NCI-H2196 (cell line): ENCODE data around the gene MAGI1.

Experiments
- DNase-seq: peaks from one replicate; lab custom pipeline; 2025; ENCODE audit not compliant: unreplicated experiment; lab: John Stamatoyannopoulos, UW

MAGI1 gene

DNA sequence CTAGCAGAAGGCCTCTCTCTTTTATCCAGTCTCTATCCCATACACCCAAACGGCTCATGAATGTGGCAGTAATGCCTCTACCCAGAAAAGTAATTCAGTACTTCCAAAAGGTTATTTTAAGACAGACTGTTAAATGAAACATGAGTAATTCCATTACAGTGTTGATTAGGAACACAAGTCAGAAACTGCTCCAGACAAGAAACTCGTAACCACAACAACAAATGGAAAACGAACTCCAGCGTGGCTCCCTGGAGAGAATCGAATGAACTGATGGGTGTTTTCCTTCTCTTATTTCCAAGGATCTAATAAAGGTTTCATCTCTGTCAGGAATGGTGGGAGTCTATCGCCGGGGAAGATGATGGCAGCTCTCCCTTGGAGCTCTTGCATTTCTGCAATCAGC, 228.4 kb downstream of the MAGI1 start:
- DNase-seq = no peak

DNA sequence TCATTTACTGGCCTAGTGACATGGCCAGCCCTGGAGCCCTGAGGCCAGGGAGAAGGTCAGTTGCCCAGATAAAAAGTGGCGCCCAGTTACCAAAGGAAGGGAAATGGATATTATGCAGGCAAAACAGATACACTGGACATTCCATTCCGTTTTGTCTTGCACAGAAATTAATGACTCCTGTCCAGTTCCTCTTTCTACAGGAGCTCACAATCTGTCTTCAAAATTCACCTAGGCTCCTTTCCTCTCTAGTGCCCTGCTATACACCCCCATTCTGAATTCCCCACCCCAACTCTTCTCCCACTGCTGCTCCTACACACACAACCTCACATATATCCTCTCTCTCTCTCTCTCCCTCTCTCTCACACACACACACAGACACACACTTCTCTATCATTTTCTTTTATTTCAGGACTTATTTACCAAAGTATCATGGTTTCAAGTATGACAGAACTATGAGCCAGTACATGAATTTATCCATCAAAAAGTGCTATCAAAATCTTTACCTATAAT, 229.0 kb downstream of the MAGI1 start:
- DNase-seq = no peak

DNA sequence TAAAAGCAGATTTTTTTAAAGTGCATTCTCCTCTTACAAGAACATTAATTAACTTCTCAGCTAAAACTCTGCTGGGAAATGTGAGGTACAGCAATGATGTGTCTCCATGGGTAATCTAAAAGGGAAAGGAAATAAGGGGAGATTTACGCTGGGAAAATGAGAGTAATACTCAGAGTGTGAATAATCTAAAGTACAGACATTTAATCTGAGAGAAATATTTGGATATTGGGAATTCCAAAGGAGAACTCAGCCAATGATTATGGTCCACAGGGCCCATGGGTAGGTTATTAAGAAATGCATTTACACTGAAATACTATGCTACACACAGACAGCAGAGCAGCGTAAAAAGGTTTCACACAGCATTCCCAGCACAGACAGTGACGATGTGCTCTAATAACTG, 229.9 kb downstream of the MAGI1 start:
- no peak for DNase-seq

DNA sequence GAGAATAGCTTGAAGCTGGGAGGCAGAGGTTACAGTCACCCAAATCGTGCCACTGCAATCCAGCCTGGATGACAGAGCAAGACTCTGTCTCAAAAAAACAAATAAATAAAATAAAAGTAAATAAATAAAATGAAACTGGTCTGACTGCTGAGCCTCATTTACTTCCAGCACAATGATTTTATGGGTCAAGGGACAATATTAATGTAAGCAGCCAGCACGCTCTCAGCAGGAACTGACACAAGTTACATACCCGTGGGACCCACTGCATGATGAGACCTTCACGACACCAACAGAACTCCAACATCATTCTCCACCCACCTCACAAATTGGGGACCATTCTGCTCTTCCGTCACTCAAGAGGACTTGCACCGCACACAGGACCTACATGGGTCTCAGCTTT, 230.3 kb downstream of the MAGI1 start:
- no peak for DNase-seq

DNA sequence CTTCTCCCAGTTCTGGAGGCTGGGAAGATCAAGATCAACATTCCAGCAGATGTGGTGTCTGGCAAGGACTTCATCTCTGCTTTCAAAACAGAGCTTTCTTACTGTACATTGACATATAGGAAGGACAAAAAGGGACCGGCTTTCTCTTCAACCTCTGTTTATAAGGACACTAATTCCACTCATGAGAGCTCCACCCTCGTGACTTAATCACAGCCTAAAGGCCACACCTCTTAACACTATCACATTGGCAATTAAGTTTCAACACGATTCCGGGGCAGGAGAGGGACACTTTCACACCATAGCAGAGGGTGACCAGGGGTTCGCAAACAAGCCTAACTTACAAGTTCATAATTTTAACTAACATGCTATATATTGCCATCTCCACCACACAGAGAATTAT, 231.5 kb downstream of the MAGI1 start:
- no peak for DNase-seq

DNA sequence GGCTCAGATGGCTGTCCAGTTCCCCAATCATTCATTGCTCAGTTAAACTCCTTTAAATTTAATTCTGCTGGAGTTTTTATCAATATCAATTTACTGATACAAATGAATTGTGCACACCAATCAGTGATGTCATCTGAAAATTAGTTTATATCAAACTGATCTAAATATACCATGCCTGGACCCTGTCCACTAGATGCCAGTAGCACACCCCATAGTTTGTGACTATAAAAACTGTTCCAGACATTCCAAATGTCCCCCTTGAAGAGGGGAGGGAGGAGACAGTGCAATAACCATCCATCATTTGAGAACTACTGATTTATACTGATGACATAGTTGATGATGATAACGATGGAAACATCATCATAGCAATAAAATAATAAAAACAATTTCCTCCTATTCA, 232.1 kb downstream of the MAGI1 start:
- DNase-seq = no peak

DNA sequence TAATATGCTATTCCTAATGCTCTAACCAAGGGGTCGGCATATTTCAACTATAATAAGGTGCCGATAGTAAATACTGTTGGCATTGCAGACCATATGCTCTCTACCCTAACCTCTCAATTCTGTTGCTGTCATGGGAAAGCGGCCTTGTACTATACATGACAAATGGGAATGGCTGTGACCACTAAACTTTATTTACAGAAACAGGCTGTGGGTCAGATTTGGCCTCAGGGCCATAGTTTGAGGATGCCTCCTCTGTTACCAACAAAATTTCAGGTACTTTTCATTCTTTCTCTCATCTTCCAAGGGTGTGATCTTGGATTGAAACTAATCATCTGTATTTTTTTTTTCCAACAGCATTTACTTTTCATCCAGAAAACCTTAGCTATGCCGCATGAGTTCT, 242.0 kb downstream of the MAGI1 start:
- no peak for DNase-seq

DNA sequence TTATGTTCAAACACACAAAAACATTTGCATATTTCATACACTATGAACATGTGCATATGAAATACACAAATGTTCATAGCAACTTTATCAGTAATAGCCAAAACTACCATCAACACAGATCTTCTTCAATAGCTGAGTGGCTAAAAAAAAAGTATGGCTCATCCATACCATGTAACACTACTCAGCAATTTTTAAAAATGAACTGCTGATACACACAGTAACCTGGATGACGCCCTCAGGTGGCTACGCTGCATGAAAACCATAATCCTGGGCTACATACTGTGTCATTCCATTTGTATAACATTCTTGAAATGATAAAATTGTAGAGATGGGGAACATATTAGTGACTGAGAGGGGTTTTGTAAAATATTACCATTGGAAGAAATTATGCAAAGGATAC, 243.6 kb downstream of the MAGI1 start:
- DNase-seq = no peak

DNA sequence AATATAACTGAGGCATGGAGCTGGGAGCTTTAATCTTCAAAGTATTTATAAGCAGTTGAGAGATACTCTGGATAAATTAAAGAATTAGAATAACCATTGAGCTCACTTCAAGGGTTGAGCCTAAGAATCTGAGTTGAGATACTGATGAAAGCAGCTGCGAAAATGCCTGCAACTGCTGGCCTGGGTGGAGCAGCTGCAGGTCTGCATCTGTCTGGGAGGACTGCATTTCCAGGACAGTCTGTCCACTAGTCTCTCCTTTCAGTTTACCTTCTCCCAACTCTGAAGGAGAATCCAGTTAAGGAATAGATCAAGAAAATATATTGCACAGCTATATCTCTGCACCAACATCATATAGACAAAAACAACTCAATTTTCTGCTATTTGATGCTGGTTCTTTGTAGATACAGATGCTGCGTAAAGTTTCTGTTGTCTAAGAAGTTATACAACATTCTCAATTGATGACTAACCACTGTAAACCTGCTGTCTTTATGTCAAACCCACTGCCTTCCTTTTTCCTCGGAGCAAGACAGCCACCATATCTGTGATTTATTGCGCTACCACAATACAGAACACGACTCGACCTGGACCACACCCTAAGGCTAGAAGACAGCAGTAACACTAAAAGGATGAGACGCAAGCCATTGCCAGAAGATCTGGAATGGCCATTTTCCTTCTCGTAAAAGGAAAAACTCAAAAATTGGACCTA, 245.1 kb downstream of the MAGI1 start:
- no peak for DNase-seq

DNA sequence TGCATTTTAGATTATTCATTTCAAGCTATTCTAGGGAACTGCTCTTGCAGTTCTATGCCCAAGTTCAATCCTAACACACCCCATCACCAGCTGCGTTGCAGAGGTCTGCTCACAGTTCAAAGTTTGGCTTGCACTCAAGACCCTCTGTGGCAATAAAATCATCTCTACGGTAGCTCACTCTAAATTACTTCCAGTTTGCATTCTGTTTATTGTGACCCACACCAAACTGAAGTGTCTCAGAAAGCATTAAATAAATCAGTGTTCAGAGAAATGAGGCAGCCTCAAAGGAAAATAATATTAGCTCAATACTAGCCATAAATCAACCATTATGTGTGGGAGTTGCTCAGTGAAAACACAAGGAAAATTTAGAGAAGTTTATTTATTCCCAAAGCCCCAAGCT, 250.3 kb downstream of the MAGI1 start:
- DNase-seq = no peak

DNA sequence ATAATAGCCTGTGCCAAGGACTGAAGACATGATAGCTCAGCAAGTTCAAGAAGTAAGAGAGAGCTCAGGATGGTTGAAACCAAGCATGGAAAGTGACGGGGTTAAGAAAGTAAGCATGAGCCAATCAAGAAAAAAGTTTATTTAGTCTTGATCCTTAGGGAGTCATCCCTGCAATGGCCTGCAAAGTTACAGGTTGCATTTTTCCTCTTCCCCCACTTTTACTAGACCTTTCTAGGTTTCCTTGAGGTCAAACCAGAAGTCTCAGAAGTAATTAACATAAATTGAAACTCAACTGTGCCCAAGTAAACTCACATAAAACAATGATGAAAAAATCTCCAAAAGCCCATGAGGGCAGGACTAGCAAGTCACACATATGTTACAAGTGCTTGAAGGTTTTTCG, 250.9 kb downstream of the MAGI1 start:
- no peak for DNase-seq

DNA sequence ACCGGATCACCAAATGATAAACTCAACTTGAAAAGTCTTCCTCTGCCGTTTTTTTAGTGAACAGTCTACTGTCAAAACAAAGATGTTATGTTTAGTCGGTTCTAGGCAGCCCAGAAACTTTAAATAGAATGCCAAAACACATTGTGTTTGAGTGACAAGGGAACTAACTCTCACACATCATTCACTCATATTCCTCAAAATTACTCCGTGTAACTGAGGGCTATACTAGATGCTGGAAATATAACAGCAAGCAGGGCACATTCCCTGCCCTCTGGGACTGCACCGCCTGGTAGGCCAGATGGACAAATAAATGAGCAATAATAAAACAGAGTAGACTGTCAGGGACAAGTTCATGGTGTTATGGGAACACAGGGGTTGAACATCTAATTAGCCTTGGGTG, 251.4 kb downstream of the MAGI1 start:
- DNase-seq = no peak

DNA sequence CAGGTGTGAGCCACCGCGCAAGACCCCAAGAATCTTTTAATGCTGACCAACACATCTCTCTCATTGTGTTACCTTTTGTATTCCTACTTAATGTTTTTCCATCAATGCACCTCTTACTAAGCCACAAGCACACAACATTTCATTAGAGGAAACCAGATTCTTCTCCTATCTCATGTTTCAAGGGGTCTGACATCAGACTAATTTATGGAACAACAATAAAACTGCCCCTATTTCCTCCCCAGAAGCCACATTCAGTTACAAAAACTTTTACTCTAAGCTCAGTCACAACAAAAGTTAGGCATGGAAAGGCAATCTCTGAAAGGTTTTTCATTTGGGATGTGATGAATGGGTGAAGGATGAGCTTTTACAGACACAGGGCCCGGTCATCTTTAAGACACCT, 251.8 kb downstream of the MAGI1 start:
- no peak for DNase-seq

DNA sequence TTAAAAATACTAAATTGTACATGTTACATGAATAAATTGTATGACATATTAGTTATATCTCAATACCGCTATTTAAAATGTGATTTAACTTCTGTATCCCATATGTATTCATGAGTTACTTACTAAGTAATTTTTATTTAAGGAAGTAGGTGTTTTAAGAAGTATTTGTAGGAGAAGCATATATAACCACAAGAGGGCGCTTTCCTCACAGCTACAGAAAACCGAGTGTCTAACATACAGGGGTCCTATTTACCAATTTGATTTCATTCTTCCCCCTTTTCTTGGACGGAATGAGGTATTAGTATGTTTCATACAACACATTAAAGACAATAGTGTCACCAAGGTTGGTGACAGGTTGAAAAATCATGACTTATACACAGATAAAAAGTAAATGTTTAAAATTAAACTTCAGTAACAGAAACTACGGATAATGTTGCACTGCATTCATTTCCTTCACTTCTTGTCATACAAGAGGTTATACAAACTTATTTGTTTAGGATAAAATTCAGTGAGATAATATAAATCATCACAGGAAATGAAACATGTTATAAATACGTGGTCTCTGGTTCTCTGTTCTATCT, 253.6 kb downstream of the MAGI1 start:
- peak; percentile 19 for DNase-seq

DNA sequence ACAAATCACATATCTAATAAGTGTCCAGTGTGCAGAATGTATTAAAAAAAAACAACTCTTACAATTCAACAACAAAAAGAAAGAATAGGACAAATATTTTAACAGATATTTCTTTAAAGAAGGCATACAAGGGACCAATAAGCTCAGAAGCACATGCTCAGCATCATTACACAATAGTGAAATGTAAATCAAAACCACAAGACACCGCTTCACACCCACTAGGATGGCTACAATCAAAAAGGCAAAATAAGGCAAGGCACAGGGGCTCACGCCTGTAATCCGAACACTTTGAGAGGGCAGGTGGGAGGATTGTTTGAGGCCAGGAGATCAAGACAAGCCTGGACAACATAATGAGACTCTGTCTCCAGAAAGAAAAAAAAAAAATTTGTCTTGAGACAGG, 255.6 kb downstream of the MAGI1 start:
- no peak for DNase-seq

DNA sequence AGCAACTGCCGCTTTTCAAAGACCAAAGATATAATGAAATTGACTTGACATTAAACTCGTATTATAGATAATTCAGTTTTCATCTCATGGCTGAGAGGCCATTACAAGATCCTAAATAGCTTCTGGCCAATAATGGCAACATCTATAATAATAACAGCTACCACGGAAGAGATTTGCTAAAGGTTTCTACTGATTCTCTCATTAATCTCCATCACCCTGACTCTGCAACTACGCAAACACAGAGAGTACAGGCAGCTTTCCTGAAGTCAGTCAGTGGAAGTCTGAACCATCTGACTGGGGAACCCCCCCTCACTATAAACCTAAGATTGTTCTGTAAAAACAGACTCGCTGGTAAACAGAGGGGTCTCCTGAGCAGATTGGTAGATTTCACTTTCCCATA, 257.1 kb downstream of the MAGI1 start:
- no peak for DNase-seq

DNA sequence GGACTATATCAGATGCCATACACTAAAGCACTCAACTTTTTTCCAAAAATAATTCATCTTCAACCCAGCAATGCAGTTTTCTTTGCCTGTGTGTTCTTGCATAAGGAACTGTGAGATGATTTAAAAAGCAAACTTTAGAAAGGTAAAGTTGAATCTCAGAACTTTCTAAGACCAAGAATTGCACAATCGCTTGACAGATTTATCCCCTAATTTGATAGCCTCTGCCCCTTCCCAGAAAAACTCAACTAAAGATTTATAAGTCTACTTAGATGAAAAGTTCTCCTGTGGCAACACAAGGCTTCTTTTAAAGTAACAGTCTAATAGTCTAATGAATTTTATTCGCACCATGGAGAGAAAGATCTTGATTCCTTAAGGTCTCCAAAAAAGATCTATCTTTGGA, 259.3 kb downstream of the MAGI1 start:
- DNase-seq = no peak

DNA sequence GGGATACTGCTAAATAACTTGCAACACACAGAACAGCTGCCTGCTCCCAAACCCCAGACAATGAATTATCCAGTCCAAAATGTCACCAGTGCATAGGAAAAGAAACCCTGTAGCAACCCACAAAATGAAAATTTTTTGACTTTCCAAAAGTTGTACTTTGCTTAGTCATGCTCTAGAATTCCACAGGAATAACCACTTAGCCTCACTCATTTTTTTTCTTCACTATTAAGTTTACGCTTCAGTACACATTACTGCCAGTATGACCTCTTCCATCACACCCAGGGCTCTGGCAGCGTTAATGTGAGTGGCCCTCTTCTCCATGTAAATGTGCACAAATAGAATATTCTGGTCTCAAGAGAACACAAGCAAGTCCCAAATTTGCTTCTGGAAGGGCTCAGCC, 259.8 kb downstream of the MAGI1 start:
- DNase-seq = no peak

DNA sequence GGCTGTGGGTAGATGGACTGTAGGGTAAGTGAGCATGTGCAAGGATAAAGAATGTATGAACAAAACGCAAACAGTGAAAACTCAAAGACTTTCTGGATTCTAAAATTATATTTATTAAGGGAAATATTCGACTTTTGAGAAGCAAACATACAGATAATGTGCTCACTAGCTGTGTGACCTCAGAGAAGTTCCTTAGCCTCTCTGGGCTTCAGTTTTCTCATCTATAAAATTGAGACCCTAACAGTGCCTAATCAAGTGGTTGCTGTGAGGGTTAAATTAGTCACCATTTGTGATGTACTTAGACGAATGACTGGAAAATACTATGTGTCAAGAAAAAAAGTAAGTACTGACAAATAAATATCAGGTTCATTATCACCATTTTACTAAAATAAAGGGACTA, 261.7 kb downstream of the MAGI1 start:
- no peak for DNase-seq

DNA sequence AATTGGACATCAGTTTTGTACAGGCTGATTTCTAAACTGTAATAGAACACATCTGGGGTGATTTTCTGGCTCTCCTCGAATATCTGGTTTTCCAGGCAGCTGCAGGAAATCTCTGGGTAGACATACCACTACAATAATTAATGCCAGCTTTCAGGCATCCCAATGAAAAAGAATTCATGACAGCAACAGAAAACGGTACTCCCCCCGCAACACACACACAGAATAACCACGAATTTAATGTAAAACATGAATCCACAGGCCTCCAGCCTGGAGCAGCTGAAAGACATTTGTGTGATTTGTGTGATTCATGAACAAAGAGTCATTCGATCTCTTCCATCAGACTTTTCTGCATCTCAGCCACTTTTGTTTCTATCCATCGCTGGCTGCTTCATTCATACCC, 262.2 kb downstream of the MAGI1 start:
- no peak for DNase-seq

DNA sequence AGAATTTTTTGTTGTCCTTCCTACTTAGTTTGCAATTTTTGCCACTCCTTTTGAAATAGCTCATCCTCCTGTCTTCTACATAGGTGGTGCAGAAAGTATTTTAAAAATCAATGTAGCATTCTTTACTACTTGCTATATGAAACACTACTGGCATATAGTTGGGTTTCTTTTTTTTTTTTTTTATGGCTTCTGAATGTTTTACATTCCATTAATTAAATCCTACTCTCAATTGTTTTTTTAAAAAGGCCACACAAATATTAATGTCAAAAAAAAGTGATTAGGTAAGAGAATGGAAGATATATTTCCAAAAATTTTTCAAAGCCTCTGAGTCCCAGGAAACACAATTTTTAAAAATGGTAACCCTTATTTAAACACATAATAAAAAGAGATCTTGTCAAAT, 262.6 kb downstream of the MAGI1 start:
- DNase-seq = no peak

DNA sequence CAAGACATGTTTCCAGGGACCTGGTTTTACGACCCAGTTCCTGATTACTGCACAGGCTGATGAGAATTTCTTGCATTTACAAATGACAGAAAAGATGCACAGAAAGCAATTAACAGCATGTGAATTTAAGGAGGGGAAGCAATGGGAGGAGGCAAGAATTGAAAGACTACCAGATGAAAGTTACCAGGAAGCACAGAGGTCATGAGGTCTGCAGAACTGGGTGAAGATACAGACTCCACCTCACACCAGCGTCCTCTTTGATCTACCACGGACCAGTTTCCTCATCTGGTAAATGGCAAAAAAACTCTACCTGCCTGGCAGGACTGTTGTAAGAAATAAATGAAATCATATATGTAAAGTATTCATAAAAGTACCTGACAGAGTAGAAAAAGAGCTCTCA, 266.0 kb downstream of the MAGI1 start:
- no peak for DNase-seq

DNA sequence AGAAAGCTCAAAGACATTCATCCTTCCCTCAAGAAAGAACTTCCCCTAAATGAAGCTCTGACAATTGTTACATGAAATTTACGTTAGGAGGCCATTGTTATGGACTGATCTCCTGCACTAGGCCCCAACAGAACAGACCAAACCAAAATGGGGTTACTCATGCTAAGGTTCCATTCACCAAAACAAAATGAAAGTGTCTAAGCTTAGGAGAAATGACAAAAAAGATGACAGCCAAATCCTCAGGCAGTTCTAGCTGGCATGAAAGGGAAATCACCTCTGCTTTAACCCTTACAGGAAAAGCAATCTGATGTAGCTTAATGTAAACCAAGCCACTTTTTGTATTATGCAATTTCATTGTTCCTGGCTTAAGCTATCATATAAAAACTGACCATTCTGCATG, 271.2 kb downstream of the MAGI1 start:
- no peak for DNase-seq
